GM12801 (cell line): ENCODE results near the gene GRID1.

Experiments used
- CTCF ChIP-seq: IDR thresholded peaks from one replicate; pipeline ENCODE4 v1.5.1; 2011; ENCODE audit warnings: control low read depth; ENCODE audit not compliant: insufficient read length; ENCODE audit errors: extremely low read depth

GRID1 gene

GRCh38 chr10:85623758-85624157 is 742.8 kb downstream of the GRID1 start:
- no peak for TF ChIP-seq CTCF

GRCh38 chr10:85623342-85623741 is 743.3 kb downstream of the GRID1 start:
- no peak for TF ChIP-seq CTCF

GRCh38 chr10:85622425-85622824 is 744.2 kb downstream of the GRID1 start:
- TF ChIP-seq CTCF = no peak

DNA sequence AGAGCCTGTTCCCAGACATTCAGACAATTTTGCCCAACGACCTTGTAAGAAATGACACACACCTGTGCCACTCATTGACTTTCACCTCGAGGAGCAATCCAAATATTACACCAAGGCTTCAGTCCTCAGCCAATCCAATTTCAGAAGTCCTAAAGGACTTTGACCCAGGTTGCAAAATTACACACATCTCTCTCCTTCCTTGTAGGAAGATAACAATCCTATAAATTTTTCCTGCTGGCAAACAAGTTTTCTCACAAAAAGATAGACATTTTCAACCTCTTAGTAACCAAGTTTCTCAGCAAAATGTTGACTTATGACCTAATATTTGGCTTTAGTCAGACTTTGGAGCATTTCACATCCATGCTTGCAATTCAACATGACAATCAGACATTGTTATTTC is 745.0 kb downstream of the GRID1 start:
- TF ChIP-seq CTCF = no peak

DNA sequence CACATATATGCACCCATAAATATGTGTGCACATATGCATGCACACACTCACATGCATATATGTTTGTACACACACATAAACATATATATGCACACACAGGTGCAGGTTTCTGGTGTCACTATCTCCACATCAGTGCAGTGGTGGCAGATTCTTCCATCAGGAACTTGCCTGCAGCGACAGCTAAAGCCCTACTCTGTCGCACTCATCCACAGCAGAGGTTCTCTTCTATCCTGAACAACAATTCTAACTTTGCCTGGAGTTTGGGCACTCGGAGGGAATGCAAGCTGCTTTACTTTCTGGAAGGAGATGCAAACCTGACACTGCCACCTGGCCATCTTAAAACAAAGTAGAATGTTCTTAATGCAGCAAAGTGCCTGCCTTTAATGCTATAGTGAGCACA is 745.8 kb downstream of the GRID1 start:
- no peak for TF ChIP-seq CTCF

- no peak for TF ChIP-seq CTCF
Measured at GRCh38 chr10:85619832-85620231, 746.8 kb downstream of the GRID1 start.

GRCh38 chr10:85618841-85619240 is 747.8 kb downstream of the GRID1 start:
- TF ChIP-seq CTCF = no peak
